T-helper 2 cell (primary cell): ENCODE measurements around the gene CAPZB.

Experiments
- DNase-seq, 5 experiments: peaks; one replicate each; pipeline versions ENCODE4 v3.0.0 to v3.0.0-alpha.2; 2012 to 2022

Gene CAPZB

GRCh38 chr1:19467199-19468187 lies 17.8 kb downstream of the CAPZB start:
- DNase-seq, result no peak

- DNase-seq, result no peak
Observed at GRCh38 chr1:19466112-19466561, 19.2 kb downstream of the CAPZB start.

- no peak for DNase-seq
Observed at GRCh38 chr1:19465650-19466049, 19.7 kb downstream of the CAPZB start.

- DNase-seq, result no peak
Observed at GRCh38 chr1:19465123-19465522, 20.2 kb downstream of the CAPZB start.

- no peak for DNase-seq
Observed at GRCh38 chr1:19464696-19465095, 20.6 kb downstream of the CAPZB start.

GRCh38 chr1:19463504-19463803 lies 21.9 kb downstream of the CAPZB start:
- no peak for DNase-seq

GRCh38 chr1:19462781-19463503 lies 22.4 kb downstream of the CAPZB start:
- DNase-seq, result peak in 3 of 5 experiments; percentile 54 to 94 (median 72)

GRCh38 chr1:19461220-19461554 lies 24.2 kb downstream of the CAPZB start:
- no peak for DNase-seq

- no peak for DNase-seq
Observed at GRCh38 chr1:19460535-19461219, 24.7 kb downstream of the CAPZB start.

- DNase-seq, result no peak
Observed at GRCh38 chr1:19458815-19459417, 26.4 kb downstream of the CAPZB start.

- no peak for DNase-seq
Observed at GRCh38 chr1:19457607-19458006, 27.7 kb downstream of the CAPZB start.

- DNase-seq, result no peak
Observed at GRCh38 chr1:19456968-19457441, 28.3 kb downstream of the CAPZB start.

- DNase-seq, result no peak
Observed at GRCh38 chr1:19455353-19455752, 30.0 kb downstream of the CAPZB start.

GRCh38 chr1:19454265-19455146 lies 30.8 kb downstream of the CAPZB start:
- DNase-seq, result peak in 1 of 5 experiments; percentile 27

GRCh38 chr1:19453741-19454201 lies 31.6 kb downstream of the CAPZB start:
- DNase-seq, result no peak

GRCh38 chr1:19452221-19452663 lies 33.1 kb downstream of the CAPZB start:
- no peak for DNase-seq

- no peak for DNase-seq
Observed at GRCh38 chr1:19450811-19451515, 34.4 kb downstream of the CAPZB start.

GRCh38 chr1:19449454-19450228 lies 35.7 kb downstream of the CAPZB start:
- no peak for DNase-seq

GRCh38 chr1:19448491-19449439 lies 36.6 kb downstream of the CAPZB start:
- no peak for DNase-seq
